Prostate gland (tissue), 2 donors: ENCODE measurements around the gene MSX2. TPM values are rescaled to one million over a fixed set of nuclear protein-coding genes. Genes with fewer than 3 reads are reported as not detected.

Experiments
- DNase-seq: peaks from one replicate; pipeline ENCODE4 v3.0.0-alpha.2; 2019; ENCODE audit warnings: low spot score
- H3K27ac ChIP-seq, 2 donors: fragments of 200-600 bp; sonication (generic); 2 replicates each; pipeline ENCODE4 v1.5.1; 2017 to 2019
- H3K27me3 ChIP-seq: fragments of 200-600 bp; sonication (generic); replicated peaks from 2 replicates; pipeline ENCODE4 v1.5.1; 2019; ENCODE audit not compliant: insufficient read depth
- H3K36me3 ChIP-seq, 2 donors: fragments of 200-600 bp; sonication (generic); 1 replicate in 1 of 2; 2 replicates in 1 of 2; pipeline versions ENCODE4 v1.5.1 to v1.8.1; 2017 to 2019
- H3K4me1 ChIP-seq: fragments of 200-600 bp; sonication (generic); replicated peaks from 2 replicates; pipeline ENCODE4 v1.5.1; 2019
- H3K4me3 ChIP-seq, 2 donors: fragments of 200-600 bp; sonication (generic); 2 replicates each; pipeline ENCODE4 v1.5.1; 2017 to 2019
- H3K9me3 ChIP-seq: fragments of 200-600 bp; sonication (generic); 2 replicates; pipeline ENCODE4 v1.5.1; 2017
- CTCF ChIP-seq, 4 experiments: fragments of 200-600 bp in 2 of 4; fragments of 450-650 bp in 2 of 4; sonication (generic) in 2 of 4; IDR thresholded peaks; 1 replicate in 3 of 4; 2 replicates in 1 of 4; pipeline ENCODE4 v1.5.1; 2016 to 2019; ENCODE audit warnings: antibody characterized with exemption in 4 of 4, mild to moderate bottlenecking in 2 of 4, moderate library complexity in 2 of 4
- POLR2A ChIP-seq: fragments of 450-650 bp; IDR thresholded peaks from one replicate; pipeline ENCODE4 v1.6.1; 2016; ENCODE audit warnings: antibody characterized with exemption, mild to moderate bottlenecking
- POLR2AphosphoS5 ChIP-seq: sonication (generic); formaldehyde crosslinking; IDR thresholded peaks from one replicate; pipeline ENCODE4 v1.6.1; 2017; ENCODE audit warnings: antibody characterized with exemption
- WGBS: methylation state at CpG from one replicate; pipeline ENCODE4 v1.1.5; 2018; 5-methylcytosine and 5-hydroxymethylcytosine counted together
- intact Hi-C: fragments of 100-400 bp; cut with DNase I; formaldehyde crosslinking; loops from one replicate; pipeline ENCODE4 v1.14.2; 2022
- total RNA-seq, 2 donors: library from RNA; depleted of rRNA; stranded (reverse); fragments of >200 nt; gene quantifications; one replicate each; pipeline ENCODE4 v1.1.0, GENCODE V29; 2016

MSX2 gene
- total RNA-seq, 2 donors from 2014 or later: 7.1 to 36.4 TPM

- Histone ChIP-seq H3K27me3 (no peaks in the 10 kb centered on the region), H3K9me3 (no peaks in the 10 kb centered on the region), H3K4me1 (no peaks in the 10 kb centered on the region), H3K36me3 (no peaks in the 10 kb centered on the region), H3K4me3 (no peak overlapping the region), H3K27ac (no peak overlapping the region)
- no peak for TF ChIP-seq POLR2A
- no peak for TF ChIP-seq POLR2AphosphoS5
- no peak for TF ChIP-seq CTCF (IDR thresholded peaks at IDR 0.05)
- DNase-seq: no peak
- intact Hi-C loops: no loop called here
- WGBS: 57% methylated on average over 4 of the region's 4 CpGs
These were observed 43.3 kb downstream of the MSX2 start for GRCh38 chr5:174767670-174768069.

GRCh38 chr5:174769005-174769404 lies 44.6 kb downstream of the MSX2 start:
- intact Hi-C loops: no loop called here
- no peak for TF ChIP-seq POLR2A
- no peak for TF ChIP-seq POLR2AphosphoS5
- no peak for TF ChIP-seq CTCF (IDR thresholded peaks at IDR 0.05)
- 85% methylated on average over 4 of the region's 4 CpGs for WGBS
- Histone ChIP-seq H3K4me3 (no peak overlapping the region), H3K36me3 (no peaks in the 10 kb centered on the region), H3K27me3 (no peaks in the 10 kb centered on the region), H3K4me1 (no peaks in the 10 kb centered on the region), H3K9me3 (no peaks in the 10 kb centered on the region), H3K27ac (no peak overlapping the region)
- DNase-seq: no peak

GRCh38 chr5:174773371-174773770 lies 49.0 kb downstream of the MSX2 start:
- intact Hi-C loops: no loop called here
- TF ChIP-seq CTCF (IDR thresholded peaks at IDR 0.05) (no peak), POLR2A (no peak), POLR2AphosphoS5 (no peak)
- Histone ChIP-seq H3K36me3 (no peaks in the 10 kb centered on the region), H3K4me1 (no peaks in the 10 kb centered on the region), H3K4me3 (no peak overlapping the region), H3K9me3 (no peaks in the 10 kb centered on the region), H3K27ac (no peak overlapping the region), H3K27me3 (no peaks in the 10 kb centered on the region)
- WGBS: 93% methylated on average over 3 of the region's 3 CpGs
- DNase-seq: no peak

- no peak for DNase-seq
- Histone ChIP-seq H3K27ac (no peak overlapping the region), H3K36me3 (no peaks in the 10 kb centered on the region), H3K9me3 (no peaks in the 10 kb centered on the region), H3K4me3 (no peak overlapping the region), H3K4me1 (no peaks in the 10 kb centered on the region), H3K27me3 (no peaks in the 10 kb centered on the region)
- TF ChIP-seq POLR2AphosphoS5: no peak
- TF ChIP-seq CTCF (IDR thresholded peaks at IDR 0.05): no peak
- no peak for TF ChIP-seq POLR2A
- WGBS: 35% methylated on average over 3 of the region's 3 CpGs
- intact Hi-C loops: no loop called here
These were observed 50.7 kb downstream of the MSX2 start for GRCh38 chr5:174775081-174775480.

- Histone ChIP-seq H3K27me3 (no peaks in the 10 kb centered on the region), H3K36me3 (no peaks in the 10 kb centered on the region), H3K4me3 (no peak overlapping the region), H3K4me1 (no peaks in the 10 kb centered on the region), H3K27ac (no peak overlapping the region), H3K9me3 (no peaks in the 10 kb centered on the region)
- no peak for DNase-seq
- 44% methylated on average over 6 of the region's 6 CpGs for WGBS
- intact Hi-C loops: no loop called here
- TF ChIP-seq POLR2AphosphoS5 (no peak), POLR2A (no peak), CTCF (IDR thresholded peaks at IDR 0.05) (no peak)
These were observed 52.7 kb downstream of the MSX2 start for GRCh38 chr5:174777111-174777510.
